Glutamatergic neuron (in vitro differentiated cells): ENCODE data around the gene CMTM4. TPM values are rescaled to one million over a fixed set of nuclear protein-coding genes. Genes with fewer than 3 reads are reported as not detected.

Experiments
- DNase-seq: peaks from one replicate; pipeline ENCODE4 v3.0.0; 2022
- H3K27ac Mint-ChIP-seq: one replicate; pipeline ENCODE4 v1.8.0; 2020; ENCODE audit warnings: mild to moderate bottlenecking, mixed read lengths, inconsistent platforms; ENCODE audit not compliant: unreplicated experiment
- H3K27me3 Mint-ChIP-seq: one replicate; pipeline ENCODE4 v1.8.0; 2020; ENCODE audit warnings: mild to moderate bottlenecking, moderate library complexity, mixed read lengths, inconsistent platforms; ENCODE audit not compliant: unreplicated experiment
- H3K36me3 Mint-ChIP-seq: one replicate; pipeline ENCODE4 v1.8.0; 2020; ENCODE audit warnings: mild to moderate bottlenecking, mixed read lengths, inconsistent platforms; ENCODE audit not compliant: unreplicated experiment
- H3K4me1 Mint-ChIP-seq: one replicate; pipeline ENCODE4 v1.8.0; 2020; ENCODE audit warnings: mild to moderate bottlenecking, low read depth, mixed read lengths, inconsistent platforms; ENCODE audit not compliant: unreplicated experiment
- H3K4me3 Mint-ChIP-seq: one replicate; pipeline ENCODE4 v1.8.0; 2020; ENCODE audit warnings: mild to moderate bottlenecking, mixed read lengths, inconsistent platforms; ENCODE audit not compliant: unreplicated experiment
- H3K9me3 Mint-ChIP-seq: one replicate; pipeline ENCODE4 v1.8.0; 2020; ENCODE audit warnings: mild to moderate bottlenecking, moderate library complexity, mixed read lengths, inconsistent platforms; ENCODE audit not compliant: unreplicated experiment
- total RNA-seq: library from RNA; stranded (reverse); fragmentation: NEBNext Ultra II Directional; extraction: Animal tissue kit (Norgen Biotek cat#: 25700); gene quantifications from one replicate; pipeline ENCODE4 v1.2.1, GENCODE V29; 2021; ENCODE audit not compliant: unreplicated experiment
- TF ChIP-seq, protein P1 (sequence below): fragments of 200-600 bp; sonication (generic); IDR thresholded peaks from one replicate; pipeline ENCODE4 v1.5.0; 2021; ENCODE audit not compliant: partially characterized antibody, unreplicated experiment

CMTM4 gene
- total RNA-seq, 1 donor from 2014 or later = 8.2 TPM

DNA sequence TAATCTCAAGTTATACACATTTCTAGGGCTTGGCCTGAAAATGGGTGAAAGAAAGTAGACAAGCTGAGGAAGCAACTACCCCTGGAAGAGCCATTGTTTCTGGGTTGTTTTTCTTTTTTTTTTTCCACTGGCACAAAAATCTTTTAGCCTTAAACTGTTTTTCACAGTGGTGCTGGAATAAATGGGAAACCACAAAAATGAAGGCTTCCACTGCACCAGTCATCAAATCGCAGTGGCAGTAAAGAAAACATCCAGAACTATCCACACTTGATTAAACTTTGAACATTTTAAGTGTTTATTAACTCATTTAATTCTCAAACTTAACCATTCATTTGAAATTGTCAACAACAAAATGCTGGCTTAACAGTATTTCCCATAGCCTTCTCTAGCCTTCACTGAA lies 14.3 kb downstream of the CMTM4 start:
- Mint-ChIP-seq H3K36me3 (no peaks in the 10 kb centered on the region), H3K4me3 (no peak overlapping the region), H3K9me3 (no peaks in the 10 kb centered on the region), H3K4me1 (no peaks in the 10 kb centered on the region), H3K27me3 (no peaks in the 10 kb centered on the region), H3K27ac (no peak overlapping the region)
- no peak for DNase-seq
- TF ChIP-seq, protein P1, sequence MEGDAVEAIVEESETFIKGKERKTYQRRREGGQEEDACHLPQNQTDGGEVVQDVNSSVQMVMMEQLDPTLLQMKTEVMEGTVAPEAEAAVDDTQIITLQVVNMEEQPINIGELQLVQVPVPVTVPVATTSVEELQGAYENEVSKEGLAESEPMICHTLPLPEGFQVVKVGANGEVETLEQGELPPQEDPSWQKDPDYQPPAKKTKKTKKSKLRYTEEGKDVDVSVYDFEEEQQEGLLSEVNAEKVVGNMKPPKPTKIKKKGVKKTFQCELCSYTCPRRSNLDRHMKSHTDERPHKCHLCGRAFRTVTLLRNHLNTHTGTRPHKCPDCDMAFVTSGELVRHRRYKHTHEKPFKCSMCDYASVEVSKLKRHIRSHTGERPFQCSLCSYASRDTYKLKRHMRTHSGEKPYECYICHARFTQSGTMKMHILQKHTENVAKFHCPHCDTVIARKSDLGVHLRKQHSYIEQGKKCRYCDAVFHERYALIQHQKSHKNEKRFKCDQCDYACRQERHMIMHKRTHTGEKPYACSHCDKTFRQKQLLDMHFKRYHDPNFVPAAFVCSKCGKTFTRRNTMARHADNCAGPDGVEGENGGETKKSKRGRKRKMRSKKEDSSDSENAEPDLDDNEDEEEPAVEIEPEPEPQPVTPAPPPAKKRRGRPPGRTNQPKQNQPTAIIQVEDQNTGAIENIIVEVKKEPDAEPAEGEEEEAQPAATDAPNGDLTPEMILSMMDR = no peak

DNA sequence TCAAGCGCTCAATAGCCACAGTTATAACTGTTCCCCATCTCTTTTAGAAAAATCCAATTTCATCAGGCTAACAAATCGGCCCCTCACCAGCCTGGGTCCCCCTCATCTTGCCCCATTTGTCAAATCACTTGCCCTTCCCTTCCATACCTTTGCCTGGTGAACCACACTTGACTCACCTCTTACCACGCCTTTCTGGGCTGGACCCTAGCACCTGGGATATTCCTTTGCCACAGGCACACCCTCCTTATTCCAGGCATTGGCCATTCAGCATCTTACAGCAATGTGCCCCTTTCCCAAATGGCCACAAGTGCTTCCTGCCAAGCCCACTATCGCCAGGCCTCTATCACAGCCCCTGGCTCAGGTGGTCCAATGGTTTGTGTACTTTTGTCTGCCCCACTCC lies 14.9 kb downstream of the CMTM4 start:
- H3K4me1 Mint-ChIP-seq = no peaks in the 10 kb centered on the region
- DNase-seq = no peak
- no peak overlapping the region for H3K27ac Mint-ChIP-seq
- TF ChIP-seq, protein P1 = no peak
- no peaks in the 10 kb centered on the region for H3K27me3 Mint-ChIP-seq
- no peaks in the 10 kb centered on the region for H3K36me3 Mint-ChIP-seq
- H3K4me3 Mint-ChIP-seq = no peak overlapping the region
- no peaks in the 10 kb centered on the region for H3K9me3 Mint-ChIP-seq

DNA sequence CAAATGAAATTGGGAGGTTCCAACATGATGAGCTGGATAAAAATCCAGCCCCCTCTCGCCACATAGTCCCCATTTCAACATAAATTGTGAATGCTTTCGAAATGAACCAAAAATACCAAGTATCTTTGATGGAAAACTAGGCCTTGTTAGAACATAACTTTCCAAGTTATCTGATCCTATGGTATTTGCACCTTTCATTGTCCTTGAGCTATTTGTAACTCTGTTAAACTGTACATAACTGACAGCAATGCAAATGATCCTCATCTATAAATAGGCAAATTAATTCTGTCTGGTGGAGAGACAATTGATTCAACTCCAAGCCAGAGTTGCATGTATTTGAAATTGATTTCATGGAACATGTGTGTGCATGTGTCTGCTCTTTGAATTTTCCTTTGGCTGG lies 18.2 kb downstream of the CMTM4 start:
- Mint-ChIP-seq H3K9me3 (no peaks in the 10 kb centered on the region), H3K27ac (no peak overlapping the region), H3K27me3 (no peaks in the 10 kb centered on the region), H3K4me3 (no peak overlapping the region), H3K4me1 (no peaks in the 10 kb centered on the region), H3K36me3 (no peaks in the 10 kb centered on the region)
- DNase-seq = no peak
- TF ChIP-seq, protein P1 = no peak

DNA sequence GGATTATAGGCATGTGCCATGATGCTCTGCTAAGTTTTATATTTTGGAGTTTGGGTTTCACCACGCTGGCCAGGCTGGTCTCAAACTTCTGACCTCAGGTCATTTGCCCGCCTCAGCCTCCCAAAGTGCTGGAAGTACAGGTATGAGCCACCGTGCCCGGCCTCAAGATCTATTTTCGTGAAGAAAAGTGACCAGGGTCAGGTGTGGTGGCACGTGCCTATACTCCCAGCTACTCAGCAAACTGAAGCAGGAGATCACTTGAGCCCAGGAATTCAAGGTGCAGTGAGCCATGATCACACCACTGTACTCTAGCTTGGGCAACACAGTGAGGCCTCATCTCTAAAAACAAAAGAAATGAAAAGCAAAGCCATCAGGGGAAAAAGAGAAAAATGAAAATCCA lies 18.7 kb downstream of the CMTM4 start:
- no peak overlapping the region for H3K27ac Mint-ChIP-seq
- no peaks in the 10 kb centered on the region for H3K9me3 Mint-ChIP-seq
- H3K27me3 Mint-ChIP-seq = peaks cover 2% of the 10 kb centered on the region
- H3K4me3 Mint-ChIP-seq = no peak overlapping the region
- no peaks in the 10 kb centered on the region for H3K36me3 Mint-ChIP-seq
- H3K4me1 Mint-ChIP-seq = no peaks in the 10 kb centered on the region
- TF ChIP-seq, protein P1 = no peak
- no peak for DNase-seq

DNA sequence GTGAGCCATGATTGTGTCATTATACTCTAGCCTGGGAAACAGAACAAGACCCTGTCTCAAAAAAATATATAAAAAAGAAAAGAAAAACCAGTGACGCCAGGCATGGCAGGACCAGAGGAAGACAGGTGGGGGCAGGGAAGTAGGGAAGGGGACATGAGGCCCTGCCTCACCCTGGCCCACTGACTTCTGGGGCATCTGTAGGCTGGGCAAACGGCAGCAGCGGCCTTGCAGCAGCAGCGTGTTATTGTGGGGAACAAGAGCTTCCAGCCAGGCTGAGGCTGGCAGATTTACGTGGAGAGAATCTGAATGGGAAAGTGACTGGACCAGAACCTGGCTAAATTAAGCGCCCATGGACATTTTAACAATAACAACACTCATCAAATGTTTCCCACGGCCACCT lies 19.4 kb downstream of the CMTM4 start:
- Mint-ChIP-seq H3K4me1 (no peaks in the 10 kb centered on the region), H3K27me3 (peaks cover 2% of the 10 kb centered on the region), H3K9me3 (no peaks in the 10 kb centered on the region), H3K36me3 (no peaks in the 10 kb centered on the region), H3K4me3 (no peak overlapping the region), H3K27ac (no peak overlapping the region)
- TF ChIP-seq, protein P1 = no peak
- no peak for DNase-seq
